Tibial nerve (tissue), 4 donors: Measurements from ENCODE around the gene ITCH.

Experiments
- CTCF ChIP-seq, 5 experiments: fragments of 200-600 bp in 3 of 5; fragments of 450-650 bp in 2 of 5; sonication (generic) in 3 of 5; IDR thresholded peaks; one replicate each; pipeline ENCODE4 v1.5.1; 2016 to 2019; ENCODE audit warnings: antibody characterized with exemption in 5 of 5, mild to moderate bottlenecking in 3 of 5, moderate library complexity in 2 of 5
- EP300 ChIP-seq, 2 donors: sonication (generic); formaldehyde crosslinking; IDR thresholded peaks; one replicate each; pipeline ENCODE4 v1.6.1; 2017; ENCODE audit warnings: antibody characterized with exemption in 2 of 2, mild to moderate bottlenecking in 1 of 2
- POLR2A ChIP-seq, 2 donors: fragments of 450-650 bp; IDR thresholded peaks; one replicate each; pipeline ENCODE4 v1.6.1; 2017; ENCODE audit warnings: antibody characterized with exemption in 2 of 2, mild to moderate bottlenecking in 2 of 2, moderate library complexity in 2 of 2

GRCh38 chr20:34407962-34408474 is 44.9 kb downstream of the ITCH start:
- no peak for TF ChIP-seq CTCF (IDR thresholded peaks at IDR 0.05)
- no peak for TF ChIP-seq EP300 (IDR thresholded peaks at IDR 0.05)
- no peak for TF ChIP-seq POLR2A (IDR thresholded peaks at IDR 0.05)
